ENCODE results near the gene TRMT44. TPM values are rescaled to one million over a fixed set of nuclear protein-coding genes. Genes with fewer than 3 reads are reported as not detected.

Gene TRMT44
- total RNA-seq, 2 experiments from 2014 or later = 20.5 to 24.5 TPM

DNA sequence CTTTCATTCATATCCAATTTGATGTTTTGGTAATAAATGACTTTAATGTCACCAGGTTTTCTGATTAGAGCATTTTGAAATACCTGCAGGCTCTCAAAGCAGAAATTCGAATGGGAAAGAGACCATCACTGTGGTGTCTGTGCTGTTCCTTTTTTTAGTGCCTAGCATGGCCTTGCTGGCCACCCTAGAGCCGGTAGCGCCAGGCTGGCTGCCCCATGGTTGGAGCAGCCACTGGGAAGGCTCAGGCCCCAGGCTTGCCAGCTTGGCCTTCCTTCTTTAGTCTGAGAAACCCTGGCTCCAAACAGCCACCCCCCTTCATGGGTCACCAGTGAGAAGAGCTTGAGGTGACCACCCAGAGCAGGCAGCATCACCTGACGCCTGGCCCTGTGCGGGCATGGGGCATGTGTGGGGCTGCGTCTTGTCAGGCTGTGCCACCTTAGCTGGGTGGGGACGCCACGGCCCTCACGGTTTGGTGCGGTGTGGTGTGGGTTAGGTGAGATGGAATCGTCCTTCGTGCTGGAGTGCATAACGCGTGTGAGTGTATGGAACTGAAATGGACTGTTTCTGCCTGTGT lies 30.0 kb downstream of the TRMT44 start:
- Mint-ChIP-seq H3K36me3 (peaks cover 5% of the 10 kb centered on the region), H3K27ac (no peak overlapping the region), H3K4me1 (no peaks in the 10 kb centered on the region), H3K27me3 (no peaks in the 10 kb centered on the region), H3K4me3 (no peak overlapping the region), H3K9me3 (ENCODE audit: low read depth) (no peaks in the 10 kb centered on the region)
- no peak for ATAC-seq
- CTCF ChIA-PET = no interaction called here
- DNase-seq = no peak

DNA sequence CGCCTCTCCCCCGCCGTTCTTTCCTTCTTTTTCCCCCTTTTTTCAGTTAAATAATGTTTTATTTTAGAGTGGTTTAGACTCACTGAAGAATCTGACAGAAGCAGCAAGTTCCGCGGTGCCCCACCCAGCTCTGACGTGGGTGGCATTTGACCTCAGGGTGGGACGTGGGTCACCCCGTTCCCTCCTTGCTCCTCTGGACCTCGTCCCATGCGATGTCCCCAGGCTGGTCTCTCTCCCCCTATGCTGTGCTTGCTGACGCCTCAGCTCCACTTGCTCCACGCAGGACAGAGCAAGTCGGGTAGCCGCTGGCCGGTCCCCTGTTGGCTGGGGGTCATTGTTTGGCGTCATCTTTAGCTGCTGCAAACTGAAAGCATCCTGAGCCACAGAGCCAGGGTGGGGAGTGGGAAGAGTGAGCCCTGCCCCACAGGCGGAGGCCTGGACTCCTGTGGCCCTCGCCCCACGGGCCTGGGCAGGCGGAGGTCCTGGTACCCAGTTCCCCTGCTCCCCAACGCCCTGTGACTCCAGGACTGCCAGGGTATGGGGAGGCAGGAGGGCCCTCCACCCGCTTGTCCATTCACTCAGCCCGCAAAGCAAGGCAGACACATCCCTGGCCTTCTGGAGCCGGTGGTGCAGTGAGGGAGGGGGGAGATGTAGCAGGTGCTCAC lies 30.8 kb downstream of the TRMT44 start:
- H3K27ac Mint-ChIP-seq = no peak overlapping the region
- CTCF ChIA-PET = no interaction called here
- ATAC-seq (no peak), DNase-seq (no peak)
- no peaks in the 10 kb centered on the region for H3K27me3 Mint-ChIP-seq
- no peak overlapping the region for H3K4me3 Mint-ChIP-seq
- H3K9me3 Mint-ChIP-seq (ENCODE audit: low read depth) = no peaks in the 10 kb centered on the region
- peaks cover 5% of the 10 kb centered on the region for H3K36me3 Mint-ChIP-seq
- H3K4me1 Mint-ChIP-seq = no peaks in the 10 kb centered on the region

- Mint-ChIP-seq H3K36me3 (peaks cover 5% of the 10 kb centered on the region), H3K27me3 (no peaks in the 10 kb centered on the region), H3K4me1 (no peaks in the 10 kb centered on the region), H3K4me3 (no peak overlapping the region), H3K27ac (peak overlapping the region; percentile 24), H3K9me3 (ENCODE audit: low read depth) (no peaks in the 10 kb centered on the region)
- DNase-seq (no peak), ATAC-seq (no peak)
- CTCF ChIA-PET = no interaction called here
Observed at GRCh38 chr4:8472158-8472688, 31.6 kb downstream of the TRMT44 start.

DNA sequence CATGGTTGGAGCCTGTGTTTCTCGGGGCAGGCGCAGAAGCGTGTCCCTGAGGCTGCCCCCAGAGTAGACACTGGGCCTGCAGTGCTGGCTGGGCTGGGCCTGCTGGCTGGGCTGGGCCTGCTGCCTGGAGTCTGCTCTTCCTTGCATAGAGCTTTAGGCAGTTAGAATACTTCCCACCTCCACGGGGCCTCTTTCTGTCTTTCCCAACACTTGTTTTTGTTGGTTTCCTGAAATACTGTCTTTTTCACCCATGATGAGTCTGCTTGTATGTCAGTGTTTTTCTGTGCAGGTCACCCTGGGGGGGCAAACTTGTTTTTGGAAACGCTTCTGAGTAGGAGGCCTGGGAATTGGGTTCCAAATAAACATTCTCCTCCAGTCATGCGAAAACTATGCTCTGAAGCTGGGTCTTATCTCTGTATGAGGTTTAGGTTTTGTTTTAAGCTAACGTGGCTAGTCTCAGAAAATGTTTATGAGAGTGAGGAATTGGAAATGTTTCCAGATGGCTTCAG lies 32.2 kb downstream of the TRMT44 start:
- peaks cover 5% of the 10 kb centered on the region for H3K36me3 Mint-ChIP-seq

GRCh38 chr4:8473198-8473919 lies 32.8 kb downstream of the TRMT44 start:
- no peaks in the 10 kb centered on the region for H3K9me3 Mint-ChIP-seq (ENCODE audit: low read depth)
- no peak overlapping the region for H3K4me3 Mint-ChIP-seq
- peaks cover 5% of the 10 kb centered on the region for H3K36me3 Mint-ChIP-seq
- no peak for DNase-seq
- no peak for ATAC-seq
- CTCF ChIA-PET = no interaction called here
- H3K4me1 Mint-ChIP-seq = no peaks in the 10 kb centered on the region
- no peak overlapping the region for H3K27ac Mint-ChIP-seq
- H3K27me3 Mint-ChIP-seq = no peaks in the 10 kb centered on the region

More for the DNA sequence above, 32.2 kb downstream of the TRMT44 start:
- CTCF ChIA-PET = no interaction called here
- Mint-ChIP-seq H3K27me3 (no peaks in the 10 kb centered on the region), H3K4me3 (no peak overlapping the region), H3K27ac (no peak overlapping the region), H3K4me1 (no peaks in the 10 kb centered on the region), H3K9me3 (ENCODE audit: low read depth) (no peaks in the 10 kb centered on the region)
- ATAC-seq (no peak), DNase-seq (no peak)

DNA sequence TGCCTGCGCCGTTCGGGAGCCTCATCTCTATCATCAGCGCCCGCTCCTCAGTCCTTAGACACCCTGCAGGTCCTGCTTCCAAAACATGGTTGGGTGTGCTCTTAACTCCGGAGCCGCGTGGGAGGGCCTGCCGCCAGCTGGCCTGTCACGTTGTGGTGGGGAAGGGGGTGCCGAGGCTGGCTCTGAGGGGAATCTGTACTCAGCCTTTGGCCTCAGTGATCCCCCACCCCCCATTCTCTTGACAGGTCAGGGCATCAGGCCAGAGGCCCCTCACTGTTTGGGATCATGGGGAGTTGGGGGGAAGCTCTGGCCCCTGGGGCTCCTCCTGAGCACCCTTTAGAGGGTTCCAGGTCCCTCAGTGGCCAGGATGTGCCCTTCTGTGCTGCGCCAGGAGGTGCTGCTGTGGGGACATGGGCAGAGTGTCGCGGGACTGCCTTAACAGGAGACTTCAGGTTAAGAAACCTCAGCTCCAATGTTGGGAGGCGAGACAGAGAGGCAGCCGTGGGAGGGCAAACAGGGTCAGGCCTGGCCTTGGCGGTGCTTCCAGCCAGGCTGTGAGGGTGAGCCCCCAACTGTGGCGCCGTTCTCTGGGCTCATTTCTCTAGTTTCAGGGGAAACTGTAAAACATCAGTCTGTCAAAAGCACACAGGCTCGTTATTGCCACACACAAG lies 33.5 kb downstream of the TRMT44 start:
- H3K27ac Mint-ChIP-seq = no peak overlapping the region
- H3K36me3 Mint-ChIP-seq = peaks cover 1% of the 10 kb centered on the region
- CTCF ChIA-PET = no interaction called here
- DNase-seq (no peak), ATAC-seq (no peak)
- no peaks in the 10 kb centered on the region for H3K9me3 Mint-ChIP-seq (ENCODE audit: low read depth)
- peaks cover under 1% of the 10 kb centered on the region for H3K4me1 Mint-ChIP-seq
- no peaks in the 10 kb centered on the region for H3K27me3 Mint-ChIP-seq
- H3K4me3 Mint-ChIP-seq = no peak overlapping the region

GRCh38 chr4:8474856-8475255 lies 34.3 kb downstream of the TRMT44 start:
- CTCF ChIA-PET = no interaction called here
- DNase-seq (no peak), ATAC-seq (no peak)
- H3K4me1 Mint-ChIP-seq = peaks cover 3% of the 10 kb centered on the region
- H3K27me3 Mint-ChIP-seq = no peaks in the 10 kb centered on the region
- H3K27ac Mint-ChIP-seq = no peak overlapping the region
- H3K4me3 Mint-ChIP-seq = no peak overlapping the region
- H3K36me3 Mint-ChIP-seq = no peaks in the 10 kb centered on the region
- no peaks in the 10 kb centered on the region for H3K9me3 Mint-ChIP-seq (ENCODE audit: low read depth)

GRCh38 chr4:8475751-8476575 lies 35.4 kb downstream of the TRMT44 start:
- H3K36me3 Mint-ChIP-seq = no peaks in the 10 kb centered on the region
- no peak for DNase-seq
- peaks cover 3% of the 10 kb centered on the region for H3K4me1 Mint-ChIP-seq
- H3K27me3 Mint-ChIP-seq = no peaks in the 10 kb centered on the region
- no peak for ATAC-seq
- no peak overlapping the region for H3K27ac Mint-ChIP-seq
- H3K4me3 Mint-ChIP-seq = no peak overlapping the region
- CTCF ChIA-PET = no interaction called here
- H3K9me3 Mint-ChIP-seq (ENCODE audit: low read depth) = no peaks in the 10 kb centered on the region

GRCh38 chr4:8477095-8477635 lies 36.6 kb downstream of the TRMT44 start:
- Mint-ChIP-seq H3K4me3 (no peak overlapping the region), H3K27me3 (no peaks in the 10 kb centered on the region), H3K9me3 (ENCODE audit: low read depth) (no peaks in the 10 kb centered on the region), H3K4me1 (peaks cover 3% of the 10 kb centered on the region), H3K36me3 (no peaks in the 10 kb centered on the region), H3K27ac (no peak overlapping the region)
- CTCF ChIA-PET = no interaction called here
- DNase-seq = no peak
- ATAC-seq = no peak

- DNase-seq = no peak
- Mint-ChIP-seq H3K27ac (no peak overlapping the region), H3K36me3 (no peaks in the 10 kb centered on the region), H3K4me3 (no peak overlapping the region), H3K9me3 (ENCODE audit: low read depth) (no peaks in the 10 kb centered on the region), H3K4me1 (peaks cover 3% of the 10 kb centered on the region), H3K27me3 (no peaks in the 10 kb centered on the region)
- no peak for ATAC-seq
- CTCF ChIA-PET = no interaction called here
Observed at GRCh38 chr4:8477676-8478075, 37.1 kb downstream of the TRMT44 start.

GRCh38 chr4:8478371-8478770 lies 37.8 kb downstream of the TRMT44 start:
- ATAC-seq (no peak), DNase-seq (no peak)
- Mint-ChIP-seq H3K27ac (no peak overlapping the region), H3K9me3 (ENCODE audit: low read depth) (no peaks in the 10 kb centered on the region), H3K27me3 (no peaks in the 10 kb centered on the region), H3K4me1 (peaks cover 3% of the 10 kb centered on the region), H3K36me3 (no peaks in the 10 kb centered on the region), H3K4me3 (no peak overlapping the region)
- CTCF ChIA-PET = no interaction called here

- Mint-ChIP-seq H3K4me3 (no peak overlapping the region), H3K9me3 (ENCODE audit: low read depth) (no peaks in the 10 kb centered on the region), H3K4me1 (peaks cover 3% of the 10 kb centered on the region), H3K36me3 (no peaks in the 10 kb centered on the region), H3K27ac (peak overlapping the region; percentile 42), H3K27me3 (no peaks in the 10 kb centered on the region)
- no peak for DNase-seq
- CTCF ChIA-PET = no interaction called here
- no peak for ATAC-seq
Observed at GRCh38 chr4:8478801-8479744, 38.5 kb downstream of the TRMT44 start.
